Activated CD8-positive, alpha-beta memory T cell treated with anti-CD3 and anti-CD28 coated beads for 36 hours (primary cell): ENCODE results near the gene BCR. TPM values are rescaled to one million over a fixed set of nuclear protein-coding genes. Genes with fewer than 3 reads are reported as not detected.
"Not testable (repeated sequence)": the region's sequence is repeated elsewhere in the genome, so short reads cannot be mapped to it uniquely, and the experiment has no call there.

Experiments
- CTCF ChIA-PET: fragments of 350-600 bp; sonication (Branson Sonifier 250); formaldehyde crosslinking; loops from one replicate; lab custom pipeline; 2021; ENCODE audit warnings: antibody characterized with exemption; lab: Charles Lee
- POLR2A ChIA-PET: fragments of 350-600 bp; sonication (Branson Sonifier 250); formaldehyde crosslinking; loops from one replicate; lab custom pipeline; 2021; ENCODE audit warnings: antibody characterized with exemption; lab: Charles Lee
- total RNA-seq, 2 experiments: library from RNA; stranded (reverse); gene quantifications; one replicate each; pipeline ENCODE4 v1.2.3, GENCODE V29; 2021

BCR gene
- total RNA-seq: 10 to 100 TPM; 29.9 to 34.1 TPM

DNA sequence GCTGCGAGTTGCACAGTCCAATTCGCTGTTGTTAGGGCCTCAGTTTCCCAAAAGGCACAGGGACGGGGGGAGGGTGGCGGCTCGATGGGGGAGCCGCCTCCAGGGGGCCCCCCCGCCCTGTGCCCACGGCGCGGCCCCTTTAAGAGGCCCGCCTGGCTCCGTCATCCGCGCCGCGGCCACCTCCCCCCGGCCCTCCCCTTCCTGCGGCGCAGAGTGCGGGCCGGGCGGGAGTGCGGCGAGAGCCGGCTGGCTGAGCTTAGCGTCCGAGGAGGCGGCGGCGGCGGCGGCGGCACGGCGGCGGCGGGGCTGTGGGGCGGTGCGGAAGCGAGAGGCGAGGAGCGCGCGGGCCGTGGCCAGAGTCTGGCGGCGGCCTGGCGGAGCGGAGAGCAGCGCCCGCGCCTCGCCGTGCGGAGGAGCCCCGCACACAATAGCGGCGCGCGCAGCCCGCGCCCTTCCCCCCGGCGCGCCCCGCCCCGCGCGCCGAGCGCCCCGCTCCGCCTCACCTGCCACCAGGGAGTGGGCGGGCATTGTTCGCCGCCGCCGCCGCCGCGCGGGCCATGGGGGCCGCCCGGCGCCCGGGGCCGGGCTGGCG lies at the start of gene BCR:
Gene BCR (plus strand): TSS at position 209 of the 592 bp plus-strand sequence. CDS start 452 bp downstream, outside the sequence.
- ChIA-PET CTCF (interaction anchor here (0.6 to 11.2 kb wide), 5 partner anchors 62 to 144 kb away, joined by 3 to 139 read pairs (median 8); no protein-coding TSS in a partner anchor), POLR2A (interaction anchor here (0.6 to 1.4 kb wide), 4 partner anchors 53 to 102 kb away, joined by 3 to 7 read pairs (median 4); no protein-coding TSS in a partner anchor)

DNA sequence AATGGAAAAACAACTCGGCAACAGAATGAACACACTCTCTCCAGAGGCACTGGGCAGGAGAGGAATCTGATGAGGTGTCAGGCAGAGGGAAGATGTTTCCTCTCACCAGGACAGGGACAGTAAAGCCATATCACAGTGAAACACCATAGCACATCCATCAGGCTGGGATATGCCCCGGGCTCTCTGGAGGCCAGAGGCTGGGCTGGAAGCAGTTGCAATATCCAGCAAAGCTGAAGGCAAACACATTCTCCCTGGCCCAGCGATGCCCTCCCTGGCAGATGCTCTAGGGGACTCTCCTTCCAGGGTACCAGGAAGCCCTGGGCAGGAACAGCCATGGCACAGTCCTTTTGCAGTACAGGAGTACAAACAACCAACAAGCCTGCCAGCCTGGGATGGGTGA lies 49.6 kb upstream of the BCR start:
- ChIA-PET POLR2A (no interaction called here), CTCF (interaction anchor here (1.1 to 1.5 kb wide), 3 partner anchors 14 to 173 kb away, joined by 4 read pairs; no protein-coding TSS in a partner anchor)

DNA sequence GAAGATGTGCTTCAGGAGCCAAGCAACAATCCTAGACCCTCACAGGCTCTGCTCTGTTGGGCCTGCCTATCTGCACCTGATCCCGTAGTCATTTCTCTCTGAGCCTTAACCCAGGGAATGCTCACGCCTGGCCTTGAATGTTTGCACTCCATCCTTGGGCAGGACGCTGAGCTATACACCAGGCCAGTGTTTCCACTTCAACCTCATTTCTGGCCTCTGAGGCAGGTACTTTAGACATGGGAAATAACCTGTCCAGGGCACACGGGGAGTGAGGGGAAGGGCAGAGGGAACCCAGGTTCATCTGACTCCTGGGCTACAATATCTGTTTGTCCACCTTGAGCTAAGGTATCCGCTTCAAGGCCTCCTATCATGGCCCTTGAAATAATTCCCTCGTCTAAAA lies 48.4 kb upstream of the BCR start:
- ChIA-PET CTCF (interaction anchor here (1.1 to 2.5 kb wide), 4 partner anchors 12 to 176 kb away, joined by 4 to 10 read pairs (median 6); no protein-coding TSS in a partner anchor), POLR2A (no interaction called here)

DNA sequence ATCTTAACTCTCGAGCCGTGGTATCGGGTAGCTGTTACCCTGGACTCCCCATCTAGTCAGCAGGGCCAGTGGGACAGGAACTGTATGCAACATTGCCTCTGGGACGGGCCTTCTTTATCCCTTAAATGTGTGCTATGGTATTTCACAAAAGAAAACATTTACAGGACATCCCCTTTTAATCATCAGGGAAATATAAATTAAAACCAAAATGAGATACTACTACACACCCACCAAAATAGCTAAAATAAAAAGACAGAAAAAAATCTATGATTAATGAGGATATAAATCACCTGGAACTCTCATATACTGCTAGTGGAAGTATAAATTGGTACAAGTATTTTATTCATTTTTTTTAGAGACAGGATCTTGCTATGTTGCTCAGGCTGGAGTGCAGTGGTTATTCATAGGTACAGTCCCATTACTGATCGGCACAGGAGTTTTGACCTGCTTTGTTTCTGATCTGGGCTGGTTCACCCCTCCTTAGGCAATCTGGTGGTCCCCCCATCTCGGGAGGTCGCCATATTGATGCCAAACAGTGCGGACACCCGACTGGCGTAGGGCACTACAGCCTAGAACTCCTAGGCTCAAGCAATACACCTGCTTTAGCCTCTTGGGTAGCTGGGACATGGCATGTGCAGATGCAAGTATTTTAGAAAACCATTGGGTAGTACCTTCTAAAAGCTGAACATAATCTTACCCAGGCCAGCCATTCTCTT lies 47.8 kb upstream of the BCR start:
- POLR2A ChIA-PET: no interaction called here
- CTCF ChIA-PET: interaction anchor here (1.5 to 2.5 kb wide), 3 partner anchors 173 to 177 kb away, joined by 4 to 10 read pairs (median 8); no protein-coding TSS in a partner anchor

DNA sequence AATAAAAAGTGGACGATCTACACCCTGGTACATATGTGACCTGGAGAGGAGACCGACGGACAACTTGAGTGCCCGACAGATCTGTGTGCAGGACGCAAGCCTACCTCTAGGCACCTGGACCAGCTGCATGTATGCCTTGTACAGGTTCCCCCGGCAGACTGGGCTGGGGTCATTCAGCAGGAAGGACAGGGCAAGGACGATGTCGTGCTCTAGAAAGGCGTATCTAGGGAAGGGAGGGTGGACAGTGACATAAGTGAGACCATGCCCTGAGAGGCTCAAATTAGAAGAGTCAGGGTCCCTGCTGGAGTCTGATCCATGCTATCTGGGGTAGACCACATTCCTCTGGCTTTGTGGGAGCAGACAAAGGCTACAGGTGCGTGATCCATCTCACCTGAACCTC lies 46.4 kb upstream of the BCR start:
- POLR2A ChIA-PET: no interaction called here
- CTCF ChIA-PET: interaction anchor here (0.5 to 2.5 kb wide), 2 partner anchors 175 to 179 kb away, joined by 3 to 10 read pairs; no protein-coding TSS in a partner anchor

DNA sequence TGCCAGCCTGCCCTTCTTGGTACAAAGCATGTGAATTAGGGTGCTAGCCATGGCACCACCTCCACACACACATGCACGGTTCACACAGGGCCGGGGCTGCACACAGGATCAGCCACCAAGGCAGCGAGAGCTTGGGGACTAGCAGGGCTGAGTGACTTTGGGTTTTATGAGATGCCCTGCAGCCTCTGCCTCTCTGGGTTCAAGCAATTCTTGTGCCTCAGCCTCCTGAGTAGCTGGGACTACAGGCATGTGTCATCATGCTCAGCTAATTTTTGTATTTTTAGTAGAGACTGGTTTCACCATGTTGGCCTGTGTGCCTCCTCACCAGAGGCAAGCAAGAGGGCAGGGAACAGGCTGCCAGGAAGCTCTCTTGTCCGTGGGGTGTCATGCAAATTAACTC lies 43.3 kb upstream of the BCR start:
- CTCF ChIA-PET, POLR2A ChIA-PET: not testable (repeated sequence)

DNA sequence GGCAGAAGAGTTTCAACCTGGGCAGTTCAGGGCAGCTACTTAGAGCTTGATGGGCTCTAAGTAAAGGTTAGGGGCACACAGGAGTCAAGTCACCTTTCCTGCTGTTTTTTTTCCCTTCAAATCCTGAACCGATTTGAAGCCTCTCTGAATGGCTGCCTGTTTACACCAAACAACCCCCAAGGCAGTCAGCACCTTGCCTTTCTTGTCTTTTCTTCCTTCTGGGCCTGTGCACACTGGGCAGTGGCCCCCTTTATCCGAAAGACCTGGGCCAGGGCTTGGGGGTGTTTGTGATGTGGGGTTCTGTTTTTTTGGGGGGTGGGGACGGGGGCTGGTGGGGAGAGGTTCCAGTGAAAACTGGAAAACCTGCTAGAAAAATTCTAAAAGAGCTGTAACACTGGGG lies 42.8 kb upstream of the BCR start:
- CTCF ChIA-PET: no interaction called here
- POLR2A ChIA-PET: no interaction called here

DNA sequence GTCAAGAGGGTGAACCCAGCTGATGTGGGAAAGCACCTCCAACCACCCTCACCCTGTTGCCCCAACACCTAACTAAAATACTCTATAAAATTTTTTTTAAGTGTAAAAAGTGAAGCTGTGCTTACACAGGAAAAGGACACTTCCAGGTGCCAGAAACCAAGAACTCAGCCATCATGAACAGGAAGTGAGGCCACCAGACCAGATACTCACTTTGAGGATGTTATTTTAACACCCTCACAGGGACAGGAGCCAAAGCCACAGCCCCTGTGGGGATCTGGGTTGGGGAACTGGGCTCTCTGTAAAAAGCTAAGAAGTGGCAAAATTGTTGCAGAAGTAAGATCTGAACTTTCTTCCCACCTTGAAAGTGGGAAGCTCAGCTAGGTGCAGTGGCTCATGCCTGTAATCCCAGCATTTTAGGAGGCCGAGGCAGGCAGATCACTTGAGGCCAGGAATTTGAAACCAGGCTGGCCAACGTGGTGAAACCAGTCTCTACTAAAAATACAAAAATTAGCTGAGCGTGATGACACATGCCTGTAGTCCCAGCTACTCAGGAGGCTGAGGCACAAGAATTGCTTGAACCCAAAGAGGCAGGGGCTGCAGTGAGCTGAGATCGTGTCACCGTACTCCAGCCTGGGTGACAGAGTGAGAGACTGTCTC lies 42.3 kb upstream of the BCR start:
- ChIA-PET CTCF (interaction anchor here (0.8 kb wide), 1 partner anchor 179 kb away, joined by 3 read pairs; no protein-coding TSS in a partner anchor), POLR2A (no interaction called here)

DNA sequence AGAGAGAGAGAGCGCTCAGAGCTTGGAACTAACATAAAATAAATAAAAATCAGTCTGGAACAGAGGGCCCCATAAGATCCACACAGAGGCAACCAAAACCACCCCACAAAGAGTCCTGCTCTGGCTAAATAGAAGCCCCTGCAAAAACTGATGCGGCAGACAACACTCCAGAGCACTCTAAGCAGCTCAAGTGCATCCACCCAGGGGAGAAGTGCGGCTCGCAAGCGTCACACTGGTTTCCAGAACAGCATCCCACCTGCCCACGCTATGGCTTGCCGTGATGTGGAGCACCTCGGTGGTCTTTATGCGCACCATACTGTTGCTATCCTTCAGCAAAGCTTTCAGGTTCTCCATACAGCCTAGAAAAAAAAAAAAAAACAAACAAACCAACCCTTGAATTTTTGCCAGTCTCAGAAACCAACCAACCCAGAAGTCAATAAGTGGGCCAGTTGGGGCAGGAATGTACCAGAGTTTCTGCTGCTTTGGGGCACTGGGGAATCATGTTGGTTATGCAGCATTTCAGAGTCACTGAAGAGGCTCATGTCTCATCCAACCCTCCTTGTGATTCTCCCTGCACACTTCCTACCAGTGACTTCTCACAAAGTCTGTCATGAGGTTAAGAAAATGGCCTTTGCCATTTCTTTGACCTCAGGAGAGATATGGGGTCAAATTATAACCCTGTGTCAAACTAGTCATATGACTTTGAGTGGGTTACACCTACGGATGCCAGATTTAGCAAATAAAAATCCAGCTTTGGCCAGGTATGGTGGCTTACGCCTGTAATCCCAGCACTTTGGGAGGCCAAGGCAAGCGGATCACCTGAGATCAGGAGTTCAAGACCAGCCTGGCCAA lies 41.5 kb upstream of the BCR start:
- POLR2A ChIA-PET: no interaction called here
- CTCF ChIA-PET: interaction anchor here (0.8 kb wide), 1 partner anchor 180 kb away, joined by 3 read pairs; no protein-coding TSS in a partner anchor

DNA sequence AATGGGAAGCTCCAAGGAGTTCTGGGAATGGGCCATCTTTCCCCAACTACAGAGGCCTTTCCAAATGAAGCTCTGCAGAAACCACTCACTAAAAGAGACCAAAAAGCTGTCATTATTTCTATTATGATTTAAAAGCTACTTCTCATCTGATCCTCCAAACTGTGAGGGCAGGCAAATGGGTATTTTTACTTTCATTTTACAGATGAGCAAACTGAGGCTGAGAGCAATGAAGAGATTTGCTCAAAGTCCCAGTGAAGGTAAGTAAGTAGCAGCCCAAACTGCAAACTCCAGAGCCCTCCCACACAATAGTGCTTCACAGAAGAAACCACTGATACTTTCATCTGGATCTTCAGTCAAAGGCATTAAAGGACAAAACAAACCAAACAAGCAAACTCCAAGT lies 39.9 kb upstream of the BCR start:
- CTCF ChIA-PET: interaction anchor here (0.9 to 1.6 kb wide), 3 partner anchors 12 to 183 kb away, joined by 3 to 6 read pairs (median 4); no protein-coding TSS in a partner anchor
- POLR2A ChIA-PET: interaction anchor here (0.6 kb wide), 1 partner anchor 31 kb away, joined by 3 read pairs; no protein-coding TSS in a partner anchor

DNA sequence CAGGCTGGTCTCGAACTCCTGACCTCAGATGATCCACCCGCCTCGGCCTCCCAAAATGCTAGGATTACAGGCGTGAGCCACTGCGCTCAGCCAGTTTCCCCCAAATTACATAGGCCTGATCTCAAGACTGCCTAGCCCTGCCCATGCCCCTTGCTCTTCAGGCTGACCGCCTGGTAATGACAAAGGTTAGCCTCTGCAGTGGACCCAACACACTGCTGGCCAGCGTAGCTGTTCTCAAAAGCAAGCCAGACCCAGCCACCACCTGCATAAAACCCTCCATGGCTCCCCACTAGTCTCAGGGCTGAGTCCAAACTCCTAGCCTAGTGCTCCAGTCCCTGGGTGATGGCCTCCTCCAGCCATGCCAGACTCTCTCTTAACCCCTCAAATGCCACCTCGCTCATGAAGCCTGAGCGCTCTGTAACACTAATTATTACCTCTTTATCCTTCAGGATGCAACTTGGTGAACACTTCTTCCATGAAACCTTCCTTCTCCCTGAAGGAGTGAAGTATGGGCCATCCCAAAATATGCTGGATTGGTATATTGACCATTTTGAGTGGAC lies 37.7 kb upstream of the BCR start:
- POLR2A ChIA-PET: no interaction called here
- CTCF ChIA-PET: interaction anchor here (0.9 to 1.0 kb wide), 2 partner anchors 30 to 139 kb away, joined by 4 to 5 read pairs; no protein-coding TSS in a partner anchor

DNA sequence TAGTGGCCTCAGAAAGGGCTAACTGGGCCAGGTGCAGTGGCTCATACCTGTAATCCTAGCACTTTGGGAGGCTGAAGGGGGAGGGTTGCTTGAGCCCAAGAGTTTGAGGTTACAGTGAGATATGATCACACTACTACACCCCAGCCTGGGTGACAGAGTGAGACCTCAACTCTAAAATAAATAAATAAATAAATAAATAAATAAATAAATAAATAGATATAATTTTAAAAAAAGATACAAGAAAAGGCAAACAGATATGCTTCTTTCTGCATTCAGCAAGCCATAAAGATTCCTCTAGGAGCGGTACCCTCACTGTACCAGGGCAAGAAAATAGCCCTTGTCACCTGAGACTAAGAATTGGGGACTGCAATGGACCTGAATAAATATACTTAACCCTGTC lies 37.2 kb upstream of the BCR start:
- ChIA-PET CTCF (interaction anchor here (1.4 kb wide), 1 partner anchor 243 kb away, joined by 3 read pairs; no protein-coding TSS in a partner anchor), POLR2A (no interaction called here)

DNA sequence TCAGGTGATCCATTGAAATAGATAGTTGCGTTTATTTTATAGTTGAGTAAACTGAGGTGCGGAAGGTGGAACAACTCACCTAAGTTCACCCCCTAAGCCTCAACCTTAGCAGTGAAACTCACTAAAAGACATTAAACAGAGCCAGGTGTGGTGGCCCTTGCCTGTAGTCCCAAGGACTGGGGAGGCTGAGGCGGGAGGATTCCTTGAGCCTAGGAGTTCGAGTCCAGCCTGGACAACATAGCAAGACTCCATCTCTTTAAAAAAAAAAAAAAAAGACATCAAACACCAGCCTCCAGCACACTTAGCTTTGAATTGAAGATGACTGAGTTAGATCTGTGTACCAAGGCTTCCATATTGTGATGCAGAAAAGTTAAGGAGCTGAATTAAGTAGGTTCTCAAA lies 35.9 kb upstream of the BCR start:
- CTCF ChIA-PET: interaction anchor here (0.8 to 1.6 kb wide), 5 partner anchors 13 to 241 kb away, joined by 3 to 6 read pairs (median 4); no protein-coding TSS in a partner anchor
- POLR2A ChIA-PET: no interaction called here

DNA sequence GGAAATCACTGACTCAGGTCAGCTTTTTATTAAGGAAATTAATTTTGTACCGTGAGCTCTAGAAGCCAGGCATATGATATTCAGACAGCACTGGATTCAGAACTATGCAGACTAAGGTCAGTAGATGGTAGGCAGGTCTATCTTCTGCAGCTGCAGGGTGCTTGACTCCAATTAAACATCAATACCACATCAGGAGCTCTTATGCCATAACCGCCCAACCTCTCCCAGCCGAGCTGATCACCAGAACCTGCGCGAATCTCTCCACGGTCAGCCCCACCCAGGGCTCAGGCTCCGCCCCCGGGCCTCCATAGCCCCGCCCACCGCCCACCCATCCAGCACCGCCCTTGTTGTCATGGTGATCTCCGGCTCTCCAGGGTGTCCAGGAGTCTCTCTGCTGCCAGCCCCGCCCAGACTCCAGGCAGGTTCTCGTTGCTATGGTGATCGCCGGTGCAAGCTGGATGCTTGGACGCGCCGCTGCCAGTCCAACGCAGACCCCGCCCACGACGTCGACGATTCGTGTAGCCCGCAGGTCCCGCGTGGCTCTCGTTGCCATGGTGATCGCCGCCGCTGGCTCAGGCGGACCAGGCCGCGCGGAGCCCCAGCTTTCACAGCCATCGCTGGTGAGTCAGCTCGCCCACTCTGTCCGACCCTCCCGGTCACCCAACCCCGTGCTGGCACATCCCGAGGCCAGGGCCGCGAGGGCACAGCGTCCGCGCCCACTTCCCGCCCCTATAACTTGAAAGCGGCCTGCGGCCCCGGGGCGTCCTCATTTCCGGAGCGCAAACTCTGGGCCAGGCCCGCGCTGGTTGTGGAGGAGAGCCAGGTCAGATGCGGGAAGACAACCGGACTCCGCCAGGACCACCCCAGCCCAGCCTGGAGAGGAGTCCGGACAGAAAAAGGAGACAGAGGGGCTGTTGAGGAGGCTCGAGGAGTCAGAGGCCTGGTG lies 35.1 kb upstream of the BCR start, which contains the start of gene RAB36:
Gene RAB36 (plus strand): TSS at position 546 of the 946 bp plus-strand sequence. CDS start 1,140 bp downstream, outside the sequence.
- ChIA-PET POLR2A (no interaction called here), CTCF (interaction anchor here (0.7 to 1.6 kb wide), 4 partner anchors 14 to 186 kb away, joined by 3 to 6 read pairs (median 4); no protein-coding TSS in a partner anchor)

DNA sequence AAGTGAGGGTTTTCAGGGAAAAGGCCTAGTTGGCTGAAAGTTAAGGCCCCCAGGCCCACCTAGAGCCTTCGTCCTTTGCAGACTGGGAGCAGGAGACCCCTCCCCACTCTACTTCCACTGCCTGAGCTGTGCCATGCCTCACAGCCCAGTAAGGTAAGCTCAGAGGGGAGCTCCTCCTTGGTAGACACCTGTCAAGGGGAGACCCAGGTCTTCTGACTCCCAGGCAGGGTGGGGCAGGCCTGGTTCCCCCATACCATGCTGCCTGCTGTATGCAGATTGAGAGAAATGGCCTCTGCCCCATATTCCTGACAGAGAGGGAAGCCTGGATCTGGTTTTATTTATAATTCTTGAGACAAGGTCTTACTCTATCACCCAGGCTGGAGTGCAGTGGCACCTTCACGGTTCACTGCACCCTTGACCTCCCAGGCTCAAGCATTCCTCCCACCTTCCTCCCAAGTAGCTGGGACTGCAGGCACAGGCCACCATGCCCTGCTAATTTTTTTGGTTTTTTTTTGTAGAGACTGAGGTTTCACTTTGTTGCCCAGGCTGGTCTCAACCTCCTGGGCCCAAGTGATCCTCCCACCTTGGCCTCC lies 34.3 kb upstream of the BCR start:
- ChIA-PET POLR2A (no interaction called here), CTCF (interaction anchor here (1.5 kb wide), 1 partner anchor 136 kb away, joined by 5 read pairs; no protein-coding TSS in a partner anchor)

DNA sequence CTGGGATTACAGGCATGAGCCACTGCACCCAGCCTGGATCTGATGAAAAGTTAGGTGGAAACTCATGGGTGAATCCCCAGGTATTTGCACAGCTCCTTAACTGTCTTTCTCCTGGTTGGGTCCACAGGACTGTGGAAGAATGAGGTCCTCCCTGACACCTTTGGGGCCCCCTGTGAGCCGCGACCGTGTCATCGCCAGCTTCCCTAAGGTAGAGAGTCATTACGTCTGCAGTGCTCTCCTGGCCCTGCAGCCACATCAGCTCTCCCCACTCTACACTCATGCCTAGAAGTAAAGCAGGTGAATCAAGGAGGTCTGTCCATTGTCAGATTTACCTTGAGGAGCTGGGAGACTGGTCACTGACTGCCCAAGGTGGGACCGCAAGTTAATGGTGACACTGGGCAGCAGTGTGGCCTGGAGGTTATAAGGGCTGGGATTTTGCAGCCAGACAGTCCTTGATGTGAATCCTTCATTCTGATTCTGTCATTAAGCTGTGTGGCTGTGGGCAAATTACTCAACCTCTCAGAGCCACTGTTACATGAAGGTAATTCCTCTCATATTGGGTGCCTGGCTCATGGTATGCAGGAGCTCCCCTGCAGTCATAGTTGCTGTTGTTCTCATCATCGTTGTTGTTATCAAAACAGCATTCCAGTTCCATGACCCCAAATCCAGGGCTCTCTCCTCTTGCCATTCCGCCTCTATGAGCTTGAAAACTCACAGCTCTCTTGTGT lies 33.7 kb upstream of the BCR start:
- CTCF ChIA-PET: interaction anchor here (1.5 kb wide), 1 partner anchor 135 kb away, joined by 5 read pairs; no protein-coding TSS in a partner anchor
- POLR2A ChIA-PET: no interaction called here
